GM18907 (cell line): Measurements from ENCODE around the gene EPHA4.
A peak's percentile ranks its signal among the peaks of the same experiment; 100 is the strongest.

Experiments
- ATAC-seq: cut with Tn5 transposase; IDR thresholded peaks from one replicate; pipeline ENCODE4 v1.9.1; 2021; ENCODE audit warnings: mild to moderate bottlenecking, moderate library complexity; ENCODE audit not compliant: unreplicated experiment

The EPHA4 gene

DNA sequence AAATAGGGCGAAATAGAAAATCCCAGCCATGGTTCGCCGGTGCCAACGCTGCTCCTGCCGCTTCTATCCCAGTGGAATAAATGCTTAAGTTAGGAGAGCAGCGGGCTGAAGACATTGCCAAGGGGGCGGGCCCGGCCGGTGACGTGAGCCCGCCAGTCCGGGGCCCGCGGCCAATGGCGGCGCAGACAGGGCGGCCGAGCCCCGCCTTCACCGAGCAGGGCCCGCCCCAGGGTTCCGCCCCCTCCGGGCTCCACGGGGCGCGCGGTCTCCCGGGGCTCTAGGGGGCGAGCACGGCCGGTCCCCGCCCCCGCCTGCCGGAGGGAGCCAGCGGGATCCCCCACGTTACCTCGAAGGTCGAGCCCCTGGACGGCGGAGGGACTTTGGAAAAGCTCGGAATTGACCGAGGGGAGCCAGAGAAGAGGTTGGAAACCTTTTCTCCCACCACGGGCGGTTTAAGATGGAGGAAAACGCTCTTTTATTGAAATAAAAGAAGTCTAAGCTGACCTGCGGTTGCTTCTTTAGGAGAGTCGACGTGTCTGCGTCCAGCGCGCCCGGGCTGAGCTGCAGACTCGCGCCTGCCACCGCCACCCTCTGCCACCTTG, at the start of gene EPHA4:
TSS of gene EPHA4 (minus strand) at position 86 of the 602 bp plus-strand sequence. CDS start at position 30, 56 bp downstream.
- peak; percentile 92 for ATAC-seq

DNA sequence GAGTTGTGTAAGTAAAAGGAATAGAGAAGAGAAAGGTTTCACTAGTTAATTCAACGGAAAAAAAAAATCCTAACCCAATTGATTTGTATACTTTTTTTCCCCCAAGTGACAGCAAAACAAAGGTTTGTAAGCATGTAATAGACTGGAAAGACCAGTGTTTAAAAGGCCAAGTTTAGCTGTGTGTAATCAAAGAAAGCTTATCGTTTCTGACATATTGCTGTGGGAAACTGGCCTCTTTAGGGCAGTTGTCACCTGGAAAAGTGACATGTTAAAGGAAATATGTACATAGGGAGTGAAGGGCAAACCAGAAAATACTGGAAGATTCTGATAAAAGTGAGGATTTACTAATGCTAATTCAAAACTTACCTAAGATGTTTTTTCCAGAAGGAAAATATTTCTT, 45.9 kb upstream of the EPHA4 start:
- no peak for ATAC-seq

DNA sequence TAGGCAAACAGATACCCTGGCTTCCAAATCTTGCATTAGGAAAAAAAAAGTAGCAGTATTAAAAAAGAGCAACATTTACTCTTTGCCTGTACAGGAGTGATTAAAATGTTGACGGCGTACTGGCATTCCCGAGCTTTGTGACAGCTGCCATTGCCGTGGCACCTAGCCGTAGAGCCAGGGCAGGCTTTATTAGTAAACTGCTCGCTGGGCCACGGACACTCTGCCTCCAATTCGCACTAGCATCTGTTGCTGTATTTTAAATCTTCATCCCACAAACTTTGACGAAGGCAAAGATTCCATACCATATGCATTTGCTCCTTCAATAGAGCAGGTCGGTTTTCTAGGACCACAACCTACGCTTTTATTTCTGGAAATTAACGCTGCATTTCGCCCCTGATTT, 44.5 kb upstream of the EPHA4 start:
- no peak for ATAC-seq

DNA sequence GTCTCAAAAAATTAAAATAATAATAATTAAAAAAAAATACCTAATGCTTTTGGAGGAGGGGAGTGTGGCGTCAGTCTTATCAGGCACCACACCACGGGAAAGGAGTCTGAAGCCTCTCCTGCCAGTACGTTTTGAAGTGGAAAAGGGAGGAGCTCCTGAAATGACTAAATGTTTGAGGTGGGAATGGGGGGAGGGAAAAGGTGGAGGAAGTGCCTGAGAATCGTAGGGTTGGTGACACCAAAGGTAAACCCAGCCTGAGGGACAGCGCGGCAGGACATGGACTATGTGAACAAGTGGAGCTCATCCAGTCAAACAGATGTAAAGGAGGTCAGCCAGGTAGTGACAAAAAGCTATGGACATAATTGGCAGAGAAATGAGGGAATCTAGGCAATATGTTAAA, 42.2 kb upstream of the EPHA4 start:
- ATAC-seq = no peak

DNA sequence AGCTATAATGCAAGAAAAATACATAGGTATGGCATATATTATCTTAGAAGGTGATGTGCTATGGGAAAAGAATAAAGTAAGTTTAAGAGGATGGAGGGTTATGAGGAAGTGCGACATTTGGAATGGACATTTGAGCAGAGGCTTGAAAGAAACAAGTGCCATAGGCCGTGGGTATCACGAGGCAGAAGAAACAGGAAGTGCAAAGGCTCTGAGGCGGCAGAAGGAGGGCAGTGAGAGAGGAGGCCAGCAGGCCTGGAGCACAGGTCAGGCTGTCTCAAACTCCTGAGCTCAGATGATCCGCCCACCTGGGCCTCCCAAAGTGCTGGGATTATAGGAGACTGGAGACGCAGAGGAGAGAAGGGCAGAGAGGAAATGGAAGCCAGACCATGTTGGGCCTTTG, 40.7 kb upstream of the EPHA4 start:
- ATAC-seq = no peak

DNA sequence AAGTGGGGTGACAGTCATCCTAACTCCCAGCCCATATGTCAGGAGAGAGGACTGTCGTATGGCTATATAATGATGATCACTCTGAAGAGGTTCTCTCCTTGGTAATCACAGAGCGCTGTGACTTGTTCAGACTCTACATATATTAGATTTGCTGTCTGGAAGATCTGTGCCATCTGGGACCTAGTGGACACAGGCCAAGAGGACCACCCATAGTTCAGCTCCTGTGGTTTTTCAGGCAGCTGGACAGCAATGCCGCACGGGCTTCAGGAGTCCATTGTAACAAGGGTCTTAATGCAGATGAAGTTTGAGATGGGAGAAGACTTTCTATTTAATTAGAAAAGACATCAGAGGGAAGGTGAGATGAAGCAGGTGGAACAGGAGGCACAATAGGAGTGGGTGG, 40.1 kb upstream of the EPHA4 start:
- no peak for ATAC-seq

DNA sequence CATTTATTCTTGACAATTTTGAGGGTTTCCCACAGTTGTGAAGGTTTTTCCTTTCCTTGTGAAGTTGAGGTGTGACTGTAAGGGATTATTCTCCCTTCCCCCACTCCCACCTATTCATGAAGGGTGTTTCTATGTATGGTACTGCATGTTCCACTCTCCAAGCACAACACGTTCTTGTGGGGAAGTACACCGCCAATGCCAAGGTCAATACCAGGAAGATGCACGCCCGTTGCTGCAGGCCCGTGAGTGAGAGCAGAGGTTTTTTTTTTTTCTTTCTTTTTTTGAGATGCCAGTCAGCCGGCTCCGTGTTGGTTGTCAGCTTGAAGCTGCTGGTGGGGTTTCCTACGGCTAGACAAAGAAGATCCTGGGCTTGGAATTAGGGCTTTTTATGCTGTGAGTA, 38.6 kb upstream of the EPHA4 start:
- ATAC-seq = no peak

DNA sequence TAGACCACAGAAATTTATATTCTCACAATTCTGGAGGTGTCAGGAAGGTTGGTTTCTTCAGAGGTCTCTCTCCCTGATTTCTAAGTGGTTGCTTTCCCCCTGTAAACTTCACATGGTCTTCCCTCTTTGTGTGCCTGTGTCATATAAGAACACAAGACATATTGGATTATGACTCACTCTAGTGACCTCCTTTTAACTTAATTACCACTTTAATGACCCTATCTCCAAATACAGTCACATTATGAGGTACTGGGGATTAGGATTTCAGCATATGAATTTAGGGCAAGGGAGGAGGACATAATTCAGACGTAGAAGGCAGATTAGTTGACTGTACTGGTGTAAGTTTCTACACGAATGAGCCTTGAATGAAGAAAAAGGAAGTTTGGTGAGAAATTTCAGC, 38.2 kb upstream of the EPHA4 start:
- ATAC-seq = no peak

DNA sequence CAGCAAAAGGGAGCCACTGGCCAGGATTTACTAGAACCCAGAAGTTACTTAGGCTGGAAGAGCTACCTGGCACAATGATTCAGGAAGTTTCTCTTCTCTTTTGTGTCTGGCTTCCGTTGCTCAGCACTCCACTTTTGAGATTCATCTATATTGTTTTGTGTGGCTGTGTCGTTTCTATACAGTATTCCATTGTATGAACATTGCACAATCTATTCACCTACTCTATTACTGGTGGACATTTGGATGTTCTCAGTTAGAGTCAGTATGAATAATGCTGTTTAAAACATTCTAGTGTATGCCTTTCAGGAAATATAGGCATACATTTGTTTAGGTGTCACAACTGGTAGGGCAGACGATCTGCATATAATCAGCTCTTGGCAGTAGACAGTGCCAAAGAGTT, 36.3 kb upstream of the EPHA4 start:
- no peak for ATAC-seq

DNA sequence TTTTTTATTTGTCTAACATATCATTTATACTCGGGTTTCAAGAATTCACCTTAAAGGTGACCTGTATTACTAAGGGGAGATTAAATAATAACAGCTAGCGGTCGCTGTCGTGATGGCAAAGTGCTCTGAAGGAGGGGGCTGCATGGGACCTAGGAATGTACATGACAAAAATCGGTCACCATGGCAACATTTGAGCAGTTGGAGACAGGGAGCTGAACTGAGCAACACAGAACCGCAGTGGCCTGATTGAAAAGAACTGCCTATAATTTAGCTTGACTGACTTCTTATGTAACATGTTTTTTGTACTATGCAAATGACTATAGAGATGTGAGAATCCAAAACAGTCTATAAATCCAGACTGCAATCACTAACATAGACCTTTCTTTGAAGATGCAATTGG, 34.3 kb upstream of the EPHA4 start:
- no peak for ATAC-seq

DNA sequence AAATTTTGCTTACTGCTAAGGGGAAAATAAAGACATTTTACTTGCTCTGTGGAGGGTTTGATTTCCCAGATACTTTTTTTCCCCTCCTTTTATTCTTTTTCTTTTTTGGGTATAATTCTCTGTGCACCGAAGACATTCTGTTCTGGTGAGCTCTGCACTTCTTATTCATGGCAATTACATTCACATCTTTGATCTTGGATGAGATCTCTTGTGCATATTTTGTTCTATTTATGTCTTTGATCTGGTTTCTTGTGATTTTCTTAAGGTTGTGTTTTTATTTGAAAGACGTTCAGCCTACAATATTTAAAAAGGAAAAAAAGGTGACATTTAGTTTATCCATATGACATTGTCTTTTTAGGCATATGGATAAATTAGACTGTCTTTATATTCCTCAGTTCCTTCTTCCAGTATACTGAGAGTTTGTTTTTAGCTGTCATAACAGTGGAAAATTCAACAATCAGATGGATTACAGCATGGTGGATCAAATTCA, 33.7 kb upstream of the EPHA4 start:
- ATAC-seq = no peak

DNA sequence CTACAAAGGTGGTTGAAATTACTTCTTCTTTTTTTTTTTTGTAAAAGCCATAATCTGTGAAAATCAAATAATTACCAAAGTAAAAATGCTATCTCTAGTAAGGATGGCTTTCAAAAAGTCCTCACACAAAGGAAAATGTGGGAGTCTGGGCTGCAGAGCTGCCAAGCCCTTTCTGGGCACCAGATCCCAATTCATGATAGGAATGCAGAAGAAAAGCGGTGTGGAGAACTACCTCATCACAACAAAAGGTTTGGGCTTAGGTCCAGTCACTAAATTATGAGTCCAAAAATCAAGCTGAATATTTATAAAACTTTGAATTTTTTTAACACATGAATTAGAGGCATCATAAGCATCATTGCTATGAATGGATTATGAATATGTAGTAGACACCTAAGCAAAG, 30.8 kb upstream of the EPHA4 start:
- ATAC-seq = no peak

DNA sequence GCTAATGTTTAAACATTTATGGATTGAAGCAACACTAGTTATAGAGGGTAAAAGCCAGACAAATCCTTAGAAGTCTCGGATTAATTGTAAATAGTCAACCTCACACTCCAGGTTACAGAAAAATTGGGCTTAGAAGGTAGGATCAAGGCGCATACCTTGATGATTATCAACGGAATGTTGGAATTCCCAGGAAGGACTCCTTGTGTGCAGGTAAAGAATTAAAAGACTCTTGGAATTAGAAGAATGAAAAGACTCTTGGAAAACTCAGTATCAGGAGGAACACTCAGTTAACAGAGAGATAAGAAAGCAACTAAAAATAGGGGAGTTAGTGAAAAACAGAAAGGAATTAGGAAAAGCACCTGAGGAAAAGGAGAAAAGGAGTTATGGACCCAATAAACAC, 29.3 kb upstream of the EPHA4 start:
- ATAC-seq = no peak

DNA sequence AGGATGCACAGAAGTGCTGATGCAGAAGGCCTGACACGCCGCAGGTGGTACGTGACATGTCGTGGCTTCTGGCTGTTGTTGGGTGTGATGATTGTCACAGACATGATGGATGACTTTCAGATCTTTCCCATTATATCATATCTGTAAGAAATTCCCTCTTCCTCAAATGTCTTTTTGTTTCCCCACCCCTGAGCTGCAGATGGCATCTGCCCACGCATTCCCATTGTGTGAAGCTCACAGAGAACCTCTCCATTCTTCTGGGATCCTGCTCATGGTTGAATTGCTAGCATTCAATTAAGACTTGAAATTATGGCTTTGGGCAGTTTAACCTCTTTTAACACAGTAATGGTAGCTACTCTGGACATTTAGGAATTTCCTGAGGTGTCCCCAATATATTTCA, 28.3 kb upstream of the EPHA4 start:
- no peak for ATAC-seq

DNA sequence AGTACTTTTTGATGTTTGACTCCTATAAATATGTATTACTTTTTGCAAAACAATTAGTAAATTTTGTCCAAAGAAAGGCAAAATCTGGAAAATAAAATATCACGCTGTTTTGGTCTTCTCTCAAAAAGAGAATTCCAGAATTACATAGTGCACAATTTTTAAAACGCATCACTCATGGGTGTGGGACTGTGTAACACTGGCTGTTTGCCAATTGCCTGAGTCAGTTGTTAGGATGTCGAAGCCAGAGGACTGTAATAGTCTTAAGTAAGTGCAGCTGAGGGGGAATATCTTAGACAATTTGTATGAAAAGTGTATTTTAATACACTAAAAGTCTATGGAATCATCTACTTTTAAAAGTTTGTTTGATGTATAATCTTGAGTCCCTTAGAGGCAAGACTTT, 24.1 kb upstream of the EPHA4 start:
- no peak for ATAC-seq

DNA sequence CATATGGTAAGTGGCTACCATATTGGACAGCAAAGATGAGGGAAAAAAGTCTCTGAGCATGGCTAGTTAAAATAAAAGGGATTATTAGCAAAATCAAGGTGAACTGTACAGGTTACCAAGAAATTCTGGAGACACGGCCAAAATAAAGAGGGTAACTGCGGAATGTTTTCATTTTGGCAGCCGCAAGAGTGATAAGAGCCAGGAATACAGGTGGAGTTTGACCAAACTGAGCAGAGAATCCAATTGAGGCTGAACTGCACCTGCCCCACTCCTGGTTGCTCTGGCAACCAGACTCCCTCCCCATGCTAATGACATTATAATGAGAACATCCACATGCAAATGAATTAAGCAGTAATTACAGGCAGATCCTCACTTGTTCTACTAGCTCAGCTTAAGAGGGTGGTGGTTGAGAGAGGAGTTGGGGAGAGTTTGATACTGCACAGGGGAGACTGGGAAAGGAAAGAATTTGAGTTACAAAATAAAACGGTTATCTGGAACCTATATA, 18.8 kb upstream of the EPHA4 start:
- ATAC-seq = no peak

DNA sequence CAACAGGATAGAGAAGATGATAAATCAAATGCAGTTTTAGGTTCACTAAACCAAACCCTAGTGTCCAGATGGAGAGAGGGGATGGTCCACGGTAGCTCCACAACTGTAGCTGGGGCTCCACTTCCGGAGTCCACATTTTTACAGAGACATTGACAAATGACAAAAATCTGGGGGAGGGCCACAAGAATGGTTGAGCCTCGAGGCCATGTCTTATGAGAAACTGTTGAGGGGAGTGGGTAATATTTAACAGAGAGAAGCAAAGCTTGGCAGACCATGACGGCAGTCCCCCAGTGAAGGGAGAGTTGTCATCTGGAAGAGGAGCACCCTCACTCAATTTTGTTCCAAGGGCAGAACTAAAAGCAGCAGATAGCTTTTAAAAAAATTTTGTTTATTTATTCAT, 17.6 kb upstream of the EPHA4 start:
- ATAC-seq = no peak

DNA sequence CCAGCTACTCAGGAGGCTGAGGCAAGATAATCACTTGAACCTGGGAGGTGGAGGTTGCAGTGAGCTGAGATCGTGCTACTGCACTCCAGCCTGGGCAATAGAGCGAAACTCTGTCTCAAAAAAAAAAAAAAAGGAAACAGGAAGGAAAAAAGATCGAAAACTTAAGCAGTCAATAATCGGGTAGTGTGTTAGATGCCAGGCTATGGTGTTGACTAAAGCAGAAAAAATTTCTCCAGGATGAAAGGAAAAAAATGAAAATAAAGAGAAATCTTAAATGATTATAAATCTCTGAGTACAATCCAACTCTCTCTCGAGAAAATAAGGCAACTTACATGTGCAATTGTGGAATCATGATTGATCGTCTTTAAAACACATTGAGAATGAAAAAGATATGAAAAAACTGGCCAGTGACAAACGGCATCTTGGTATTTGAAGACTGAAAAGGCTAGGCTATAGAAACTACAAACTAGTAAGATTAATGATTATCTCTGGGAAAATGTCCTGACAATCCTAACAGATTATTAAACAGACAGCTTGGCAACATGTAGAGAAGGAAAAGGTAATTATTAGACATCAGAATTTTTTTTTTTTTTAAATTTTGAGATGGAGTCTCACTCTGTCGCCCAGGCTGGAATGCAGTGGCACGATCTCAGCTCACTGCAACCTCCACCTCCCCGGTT, 16.3 kb upstream of the EPHA4 start:
- no peak for ATAC-seq

DNA sequence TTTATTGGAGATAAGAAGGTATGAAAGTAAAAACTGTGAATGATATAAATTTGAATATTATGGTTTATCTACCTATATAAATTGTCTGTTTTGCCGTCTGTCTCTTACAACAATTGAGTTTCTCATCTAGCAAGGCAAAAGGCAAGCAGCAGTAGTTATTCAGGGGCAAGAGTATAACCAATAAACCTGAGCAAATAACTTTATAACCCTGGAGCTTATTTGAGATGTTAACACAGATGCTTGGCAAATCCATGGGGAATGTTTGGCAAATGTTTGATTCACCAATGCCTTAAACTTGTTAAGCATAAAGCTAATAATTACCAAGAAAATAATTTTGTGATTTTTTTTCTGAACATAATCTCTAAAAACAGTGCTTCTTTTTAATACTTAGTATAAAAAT, 9.9 kb upstream of the EPHA4 start:
- ATAC-seq = no peak

DNA sequence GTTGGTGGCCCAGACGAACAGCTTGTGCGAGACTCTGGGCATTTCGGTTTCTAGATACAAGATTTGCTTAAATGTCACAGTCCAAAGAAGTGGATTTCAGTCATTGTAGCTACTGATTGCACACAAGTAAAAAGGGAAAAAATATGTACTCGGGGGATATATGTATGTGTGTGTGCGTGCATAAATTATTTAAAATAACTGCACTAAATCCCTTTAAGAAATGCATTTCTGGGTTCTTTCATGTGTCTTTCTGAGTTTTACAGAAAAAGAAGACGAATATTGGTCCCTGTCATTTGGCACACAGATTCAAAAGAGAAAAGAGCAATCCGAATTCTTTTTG, 2.1 kb upstream of the EPHA4 start:
- ATAC-seq = no peak

DNA sequence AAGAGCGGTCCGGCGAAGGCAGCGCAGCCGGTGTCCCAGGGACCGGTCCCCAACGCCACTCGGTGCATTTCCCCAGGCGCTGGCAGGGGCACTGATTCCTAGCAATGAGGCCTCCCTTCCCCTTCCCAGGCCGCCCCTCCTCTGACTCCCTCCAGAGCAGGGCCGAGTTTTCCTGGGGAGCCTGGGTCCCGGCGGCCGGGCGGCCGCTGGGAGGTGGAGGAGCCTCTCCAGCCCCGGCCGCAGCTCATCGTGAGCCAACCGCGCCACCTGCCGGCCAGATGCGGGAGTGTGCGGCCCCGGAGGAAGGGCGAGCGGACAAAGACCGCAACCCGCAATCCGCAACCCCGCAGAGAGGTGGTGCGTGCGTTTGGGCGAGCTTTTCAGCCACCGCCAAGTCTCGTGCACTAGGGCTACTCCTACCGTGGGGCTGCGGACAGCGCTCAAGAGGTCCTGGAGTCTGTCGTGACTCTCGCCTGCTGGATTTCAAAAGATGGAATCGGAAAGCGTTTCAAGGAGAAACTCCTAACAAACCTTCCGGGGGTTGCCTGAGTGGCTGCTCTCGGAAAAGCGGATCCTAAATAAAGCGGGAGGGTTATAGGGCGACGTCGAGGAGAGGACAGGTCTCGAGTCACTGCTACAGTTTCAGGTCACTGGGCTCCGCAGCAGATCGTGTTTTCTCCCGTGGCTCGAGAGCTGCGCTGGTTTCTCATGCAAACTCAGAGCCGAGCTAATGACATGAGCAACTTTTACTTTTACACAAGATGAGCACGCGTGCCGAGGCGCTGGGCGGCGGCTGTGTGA, 1.5 kb upstream of the EPHA4 start:
- peak; percentile 71 for ATAC-seq

DNA sequence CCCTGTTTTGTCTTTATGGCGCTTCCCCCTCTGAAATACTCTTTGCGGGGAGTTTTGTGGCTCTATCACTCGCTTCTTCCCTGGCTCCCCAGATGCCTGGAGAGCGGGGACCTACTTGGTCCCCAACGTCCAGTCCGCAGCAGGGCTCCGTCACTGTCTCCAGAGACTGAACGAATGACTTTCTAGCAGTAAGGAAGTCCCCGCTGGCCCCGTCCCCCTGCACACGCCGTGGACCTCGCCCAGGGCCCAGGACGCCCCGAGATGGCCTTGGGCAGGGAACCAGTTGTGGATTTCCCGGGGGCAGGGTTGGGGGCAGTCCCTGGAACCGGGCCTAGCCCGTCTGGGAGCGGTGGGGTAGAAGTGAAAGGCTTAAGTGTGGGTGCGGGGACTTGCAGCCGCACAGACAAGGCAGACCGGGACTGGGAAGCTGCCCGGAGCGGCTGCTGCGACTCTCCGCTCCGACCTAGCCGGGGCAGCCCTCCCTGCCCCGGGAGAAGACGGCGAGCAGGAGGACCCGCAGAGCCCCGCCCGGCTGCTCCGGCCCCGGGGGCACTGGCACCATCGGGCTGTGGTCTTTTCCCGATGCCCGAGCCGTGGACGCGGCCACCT, 821 bp upstream of the EPHA4 start:
- ATAC-seq = peak; percentile 30
